HG03175 (cell line): ENCODE measurements around the gene SLCO1C1.
A peak's percentile ranks its signal among the peaks of the same experiment; 100 is the strongest.
"Not testable (repeated sequence)": the region's sequence is repeated elsewhere in the genome, so short reads cannot be mapped to it uniquely, and the experiment has no call there.

ENCODE experiments used
- ATAC-seq: cut with Tn5 transposase; IDR thresholded peaks from one replicate; pipeline ENCODE4 v1.9.1; 2021; ENCODE audit warnings: mild to moderate bottlenecking, moderate library complexity; ENCODE audit not compliant: unreplicated experiment

The SLCO1C1 gene

GRCh38 chr12:20695232-20695631 is at the start of gene SLCO1C1:
TSS of gene SLCO1C1 (plus strand) at chr12:20695332. CDS start at chr12:20699577, 4,245 bp downstream.
- no peak for ATAC-seq

DNA sequence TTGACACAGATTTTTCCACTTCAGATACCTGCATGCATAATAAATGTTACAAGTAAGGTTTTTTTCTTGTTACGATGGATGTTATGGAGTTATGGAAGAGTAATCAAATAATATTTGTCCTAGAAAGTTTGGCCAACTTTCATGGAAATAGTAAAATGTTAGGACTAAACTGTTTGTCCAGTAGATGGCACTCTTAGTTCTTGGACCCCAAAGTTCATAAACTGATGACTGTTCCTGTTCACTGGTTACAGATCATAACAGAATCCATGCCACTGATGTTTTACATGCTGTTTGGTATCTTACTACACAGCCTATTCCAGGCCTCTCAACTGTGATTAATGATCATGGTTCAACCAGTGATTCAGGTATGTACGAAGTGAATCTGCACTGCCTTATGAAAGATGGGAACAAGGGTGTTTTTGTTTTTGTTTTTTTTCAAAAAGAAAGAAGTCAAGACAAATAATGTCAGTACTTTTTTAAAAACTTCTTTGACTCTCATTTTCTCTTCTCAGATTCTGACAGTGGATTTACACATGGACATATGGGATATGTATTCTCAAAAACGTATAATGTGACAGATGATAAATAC is 48.8 kb upstream of the SLCO1C1 start:
- peak; percentile 45 for ATAC-seq

GRCh38 chr12:20653871-20654270 is 41.3 kb upstream of the SLCO1C1 start:
- no peak for ATAC-seq

GRCh38 chr12:20656600-20656999 is 38.5 kb upstream of the SLCO1C1 start:
- no peak for ATAC-seq

DNA sequence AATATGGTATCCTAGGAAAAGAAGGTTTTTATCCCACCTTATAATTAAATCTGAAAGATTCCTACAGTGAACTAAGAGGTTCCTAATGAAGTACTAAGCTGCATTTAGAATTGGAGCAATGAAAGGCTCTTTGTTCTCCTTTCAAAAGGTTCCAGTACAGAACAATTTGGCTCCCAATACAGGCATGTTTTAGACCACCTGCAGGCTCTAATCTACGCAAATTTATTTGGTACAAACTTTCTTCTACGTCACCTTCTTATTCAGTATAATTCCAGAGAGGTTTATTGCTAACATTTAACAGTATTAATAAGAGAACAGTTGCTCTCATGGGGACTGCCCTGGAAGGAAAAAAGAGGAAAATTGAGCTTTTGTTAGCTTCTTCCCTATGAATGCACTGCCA is 37.6 kb upstream of the SLCO1C1 start:
- no peak for ATAC-seq

GRCh38 chr12:20681334-20681733 is 13.8 kb upstream of the SLCO1C1 start:
- ATAC-seq = no peak

DNA sequence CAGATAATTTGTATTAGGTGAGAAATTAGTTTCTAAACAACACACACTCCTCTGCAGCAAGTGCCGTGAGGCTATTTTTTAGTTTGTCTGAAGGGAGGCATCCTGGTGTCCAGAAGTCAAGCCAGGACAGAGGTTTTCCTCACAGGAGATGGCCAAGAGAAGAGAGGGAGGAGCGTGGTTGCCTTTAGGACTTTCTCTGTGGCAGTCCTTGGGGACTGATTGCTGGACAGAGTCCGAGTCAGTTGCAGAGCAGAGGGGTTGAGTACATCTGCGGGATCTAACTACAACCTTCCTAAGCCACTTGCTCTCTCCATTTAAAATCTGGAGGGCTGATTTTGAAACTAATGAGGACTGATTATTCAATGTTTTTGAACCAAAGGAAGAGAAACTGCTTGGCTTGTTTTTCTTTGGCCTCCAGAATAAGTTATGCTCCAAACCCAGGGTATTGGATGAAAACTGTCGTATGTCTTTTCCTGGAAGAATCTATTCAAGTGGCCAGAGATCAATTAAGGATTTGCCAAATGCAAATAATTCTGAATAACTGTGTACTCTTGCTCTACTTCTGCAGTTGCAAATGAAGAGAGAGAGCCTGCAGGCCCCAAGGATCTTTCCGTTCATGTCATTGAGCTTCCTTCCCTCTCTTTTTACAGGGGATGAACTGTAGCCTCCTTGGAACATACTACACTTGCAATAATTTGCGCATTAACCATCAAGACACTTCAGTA is 1.2 kb downstream of the SLCO1C1 start:
- no peak for ATAC-seq

GRCh38 chr12:20701106-20701505 is 6.0 kb downstream of the SLCO1C1 start:
- no peak for ATAC-seq

DNA sequence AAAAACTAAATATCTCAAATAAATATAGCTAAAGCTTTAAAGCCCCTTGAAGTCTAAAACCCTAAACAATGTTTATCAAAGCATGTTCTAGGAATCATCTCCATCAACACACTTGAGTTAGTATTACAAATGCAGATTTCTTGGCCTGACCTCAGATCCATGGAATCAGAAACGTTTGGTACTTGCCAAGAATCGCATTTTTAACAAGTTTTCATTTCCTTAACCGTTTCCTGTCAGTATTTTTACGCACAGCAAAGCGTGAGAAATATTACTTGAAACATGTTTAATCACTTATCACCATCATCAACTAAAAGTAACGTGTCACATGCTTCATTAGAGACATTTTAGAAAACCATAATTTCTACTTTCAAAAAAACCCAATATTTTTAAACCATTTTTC is 9.7 kb downstream of the SLCO1C1 start:
- ATAC-seq = no peak

DNA sequence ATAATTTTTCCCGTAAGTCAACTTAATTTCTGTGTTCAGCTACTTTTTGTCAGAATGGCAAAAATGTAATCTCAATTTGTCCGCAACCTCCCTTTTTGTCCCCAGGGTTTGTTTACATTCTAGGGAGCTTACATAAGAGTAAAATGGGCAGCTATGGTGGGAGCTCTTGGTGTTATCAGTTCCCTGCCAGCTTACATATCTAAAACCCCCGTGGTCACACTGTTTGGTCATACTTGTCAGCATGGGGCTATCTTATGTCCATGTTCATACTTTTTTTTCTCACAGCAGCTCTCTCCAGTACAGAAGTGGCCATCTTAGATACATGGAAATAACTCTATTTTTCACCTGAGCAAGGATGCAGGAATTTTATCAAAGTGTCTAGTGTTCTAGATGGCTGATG is 16.7 kb downstream of the SLCO1C1 start:
- no peak for ATAC-seq

DNA sequence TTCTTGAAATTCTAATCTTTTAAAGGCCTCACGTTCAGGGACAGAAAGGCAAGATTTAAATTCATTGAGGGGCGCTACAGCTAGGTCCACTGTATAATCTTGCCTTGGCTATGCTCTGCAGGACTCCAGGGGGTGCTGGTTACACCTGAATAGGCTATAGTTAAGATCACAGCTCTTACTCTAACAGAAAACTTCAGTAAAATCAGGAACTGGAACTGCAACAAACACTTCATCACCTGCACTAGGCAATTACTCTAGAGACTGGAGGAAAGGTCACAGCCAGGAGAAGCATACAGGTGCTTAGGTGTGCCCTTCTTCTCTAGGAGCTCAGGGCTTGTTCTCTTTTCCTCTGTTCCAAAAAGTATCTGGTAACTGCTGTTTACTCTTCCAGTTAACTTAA is 20.9 kb downstream of the SLCO1C1 start:
- no peak for ATAC-seq

- ATAC-seq = no peak
Measured at GRCh38 chr12:20716985-20717384, 21.9 kb downstream of the SLCO1C1 start.

DNA sequence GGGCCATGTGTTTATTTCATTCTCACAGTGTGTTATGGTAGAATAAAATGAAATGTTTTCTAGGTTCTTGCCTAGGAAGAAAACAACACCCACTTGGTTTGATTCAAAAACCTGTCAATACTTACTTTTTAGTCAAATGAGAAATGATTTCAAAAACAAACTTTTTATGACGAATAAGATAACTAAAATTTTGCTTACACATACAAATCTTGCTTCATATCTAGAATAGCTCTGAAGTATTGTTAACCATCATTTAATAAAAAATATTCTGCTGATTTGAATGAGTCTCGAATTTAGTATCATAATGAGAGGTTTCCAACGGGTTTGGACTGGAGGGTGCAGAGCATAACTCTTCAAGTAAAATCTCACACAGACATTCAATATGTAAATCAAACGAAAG is 23.2 kb downstream of the SLCO1C1 start:
- no peak for ATAC-seq

DNA sequence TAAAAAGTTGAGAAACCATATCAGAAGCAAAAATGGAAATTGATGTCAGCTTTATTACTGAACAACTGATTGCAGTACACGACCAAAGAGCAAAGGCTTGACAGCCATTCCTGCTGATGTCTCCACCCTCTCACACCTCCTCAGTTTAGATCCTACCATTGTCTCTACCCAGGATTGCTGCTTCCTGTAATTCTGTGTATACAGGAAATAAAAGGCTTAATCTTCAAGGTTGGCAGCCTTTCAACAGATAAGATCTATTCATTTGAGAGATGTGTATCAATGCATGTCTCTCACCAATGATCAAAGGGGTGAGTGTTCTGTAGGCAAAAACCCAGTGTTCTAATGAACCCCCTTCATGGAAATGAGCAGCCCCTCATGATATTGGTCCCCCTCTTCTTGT is 27.0 kb downstream of the SLCO1C1 start:
- no peak for ATAC-seq

DNA sequence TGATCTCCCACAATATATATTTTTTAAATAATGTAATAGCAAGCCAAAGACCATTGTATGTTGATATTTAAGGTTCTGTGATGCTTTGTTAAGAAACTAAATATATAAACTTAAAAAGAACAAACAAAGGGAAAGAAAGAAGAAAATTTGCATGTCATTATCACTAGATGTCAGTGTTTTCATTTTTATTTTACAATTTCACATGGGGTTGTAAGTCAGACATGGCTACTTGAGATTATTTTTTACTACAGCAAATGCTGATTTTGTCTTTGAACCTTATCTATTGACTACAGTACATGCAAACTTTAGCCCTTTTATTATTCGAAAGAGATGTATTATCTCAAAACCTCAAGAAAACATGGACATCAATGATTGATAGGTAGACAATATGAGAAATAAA is 36.1 kb downstream of the SLCO1C1 start:
- no peak for ATAC-seq

GRCh38 chr12:20740972-20741371 is 45.8 kb downstream of the SLCO1C1 start:
- no peak for ATAC-seq

- ATAC-seq = no peak
Measured at GRCh38 chr12:20748198-20748597, 53.1 kb downstream of the SLCO1C1 start.

DNA sequence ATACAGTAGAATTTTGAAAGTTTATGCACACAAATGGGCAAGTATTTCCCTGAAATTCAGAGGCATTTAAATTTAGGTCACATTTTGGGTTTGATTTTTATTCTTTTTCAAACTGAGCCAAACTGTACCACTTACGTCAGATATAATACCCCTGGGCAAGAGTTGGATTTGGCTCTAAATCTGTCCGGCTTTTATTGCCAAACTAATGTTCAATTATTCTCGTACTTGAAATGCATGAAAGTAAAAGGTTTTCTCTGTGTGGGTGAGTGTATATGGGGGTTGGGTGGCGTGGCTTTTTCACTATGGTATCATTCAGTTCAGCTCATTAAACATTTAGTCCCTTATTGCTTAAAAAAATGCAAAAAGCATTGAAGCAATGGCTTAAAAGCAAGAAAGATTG is 55.9 kb downstream of the SLCO1C1 start:
- ATAC-seq = no peak

GRCh38 chr12:20777420-20777819 is 82.3 kb downstream of the SLCO1C1 start:
- no peak for ATAC-seq

DNA sequence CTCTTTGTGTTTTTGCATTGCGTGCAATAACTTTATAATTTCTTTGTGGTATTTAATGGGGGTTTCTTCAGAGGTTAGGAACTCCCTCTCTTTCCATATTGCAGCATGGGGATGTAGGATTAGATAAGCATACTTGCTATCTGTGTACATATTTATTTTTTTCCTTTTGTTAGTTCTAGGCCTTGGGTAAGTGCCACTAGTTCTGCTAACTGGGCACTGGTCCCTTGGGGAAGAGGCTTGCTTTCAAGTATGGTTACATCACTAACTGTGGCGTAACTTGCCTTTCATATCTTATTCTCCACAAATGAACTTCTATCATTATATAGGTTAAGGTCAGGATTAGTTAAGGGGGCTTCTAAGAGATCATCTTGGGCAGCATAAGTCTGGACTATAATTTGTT is 83.8 kb downstream of the SLCO1C1 start:
- ATAC-seq = no peak

GRCh38 chr12:20779971-20780370 is 84.8 kb downstream of the SLCO1C1 start:
- not testable (repeated sequence) for ATAC-seq

DNA sequence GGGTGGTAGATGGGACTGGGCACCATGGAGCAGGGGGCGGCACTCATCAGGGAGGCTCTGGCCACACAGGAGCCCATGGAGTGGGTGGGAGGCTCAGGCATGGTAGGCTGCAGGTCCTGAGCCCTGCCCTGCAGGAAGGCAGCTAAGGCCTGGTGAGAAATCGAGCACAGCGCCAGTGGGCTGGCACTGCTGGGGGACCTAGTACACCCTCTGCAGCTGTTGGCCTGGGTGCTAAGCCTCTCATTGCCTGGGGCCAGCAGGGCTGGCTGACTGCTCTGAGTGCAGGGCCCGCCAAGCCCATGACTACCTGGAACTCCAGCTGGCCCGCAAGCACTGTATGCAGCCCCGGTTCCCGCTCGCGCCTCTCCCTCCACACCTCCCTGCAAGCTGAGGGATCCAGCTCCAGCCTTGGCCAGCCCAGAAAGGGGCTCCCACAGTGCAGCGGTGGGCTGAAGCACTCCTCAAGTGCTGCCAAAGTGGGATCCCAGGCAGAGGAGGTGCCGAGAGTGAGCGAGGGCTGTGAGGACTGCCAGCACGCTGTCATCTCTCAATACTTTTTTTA is 88.7 kb downstream of the SLCO1C1 start:
- not testable (repeated sequence) for ATAC-seq
